Thoracic aorta (tissue), 2 donors: ENCODE results near the gene AHRR. TPM values are rescaled to one million over a fixed set of nuclear protein-coding genes. Genes with fewer than 3 reads are reported as not detected.

Experiments used
- ATAC-seq: fragments of 150-250 bp; one replicate; pipeline ENCODE4 v1.8.0; 2017; ENCODE audit warnings: low read depth; ENCODE audit not compliant: insufficient number of reproducible peaks, low FRiP score
- DNase-seq: peaks from one replicate; pipeline ENCODE4 v3.0.0-alpha.2; 2020; ENCODE audit warnings: low spot score
- H3K27ac ChIP-seq, 2 donors: fragments of 200-600 bp; sonication (generic); 1 replicate in 1 of 2; 2 replicates in 1 of 2; pipeline ENCODE4 v1.5.1; 2016; ENCODE audit warnings: mild to moderate bottlenecking in 2 of 2, moderate library complexity in 2 of 2
- H3K27me3 ChIP-seq: fragments of 200-600 bp; sonication (generic); replicated peaks from 2 replicates; pipeline ENCODE4 v1.6.0; 2016; ENCODE audit warnings: mild to moderate bottlenecking; ENCODE audit not compliant: insufficient read depth
- H3K36me3 ChIP-seq: fragments of 200-600 bp; sonication (generic); one replicate; pipeline ENCODE4 v1.5.1; 2016
- H3K4me1 ChIP-seq, 2 donors: fragments of 200-600 bp; sonication (generic); 1 replicate in 1 of 2; 2 replicates in 1 of 2; pipeline versions ENCODE4 v1.5.1 to v1.6.0; 2016; ENCODE audit warnings: low read depth in 2 of 2, mild to moderate bottlenecking in 1 of 2; ENCODE audit not compliant: control insufficient read depth in 1 of 2
- H3K4me3 ChIP-seq: fragments of 200-600 bp; sonication (generic); 2 replicates; pipeline ENCODE4 v1.5.1; 2016; ENCODE audit warnings: mild to moderate bottlenecking
- H3K9me3 ChIP-seq: fragments of 200-600 bp; sonication (generic); 2 replicates; pipeline ENCODE4 v1.5.1; 2016
- total RNA-seq, 2 donors: library from RNA; depleted of rRNA; stranded (reverse); fragments of >200 nt; gene quantifications; one replicate each; pipeline versions ENCODE4 v1.1.0 to v1.2.3, GENCODE V29; 2016
- TF ChIP-seq, protein P1 (sequence below): fragments of 200-600 bp; sonication (generic); IDR thresholded peaks from one replicate; pipeline ENCODE4 v1.5.1; 2019; ENCODE audit warnings: antibody characterized with exemption

Gene AHRR
- total RNA-seq, 2 donors from 2014 or later, result 0.85 to 3.1 TPM

DNA sequence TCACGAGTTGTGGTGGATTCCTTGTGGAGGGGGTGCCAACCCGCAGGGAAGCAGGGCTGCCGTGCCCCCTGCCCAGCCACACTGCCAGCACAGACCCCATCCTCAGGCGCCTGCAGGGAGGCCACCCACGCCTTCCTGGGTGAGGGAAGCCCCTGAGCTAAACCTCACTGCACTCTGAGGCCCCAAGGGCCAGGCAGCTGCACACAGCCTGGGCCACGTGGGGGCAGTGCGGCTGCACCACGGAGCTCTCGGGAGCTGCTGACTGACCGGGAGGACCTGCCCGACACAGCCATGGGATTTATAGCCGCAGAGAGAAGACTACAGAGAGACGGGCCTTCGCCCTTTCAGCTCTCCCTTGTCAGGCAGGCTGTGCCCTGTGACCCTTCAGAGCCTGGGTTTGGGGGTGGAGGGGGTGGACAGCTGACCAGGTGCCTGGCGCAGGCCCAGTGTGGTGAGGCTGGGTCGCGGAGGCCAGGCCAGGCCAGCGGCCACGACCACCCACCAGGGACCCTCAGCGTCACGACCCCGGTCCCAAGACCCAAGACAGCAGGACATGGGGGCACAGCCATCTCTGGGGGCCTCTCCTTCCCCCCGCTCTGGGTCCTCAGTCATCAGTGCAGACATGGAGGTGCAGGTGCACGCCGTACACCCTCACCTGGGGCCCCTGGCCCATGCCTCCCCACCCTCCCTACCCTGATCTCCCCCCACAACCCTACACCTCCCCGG is 4.3 kb upstream of the AHRR start:
- Histone ChIP-seq H3K4me1 (peaks cover 7 to 20% of the 10 kb centered on the region in 2 donors), H3K27ac (no peak overlapping the region), H3K27me3 (no peaks in the 10 kb centered on the region), H3K36me3 (peaks cover 4% of the 10 kb centered on the region), H3K9me3 (no peaks in the 10 kb centered on the region), H3K4me3 (no peak overlapping the region)
- TF ChIP-seq, protein P1, sequence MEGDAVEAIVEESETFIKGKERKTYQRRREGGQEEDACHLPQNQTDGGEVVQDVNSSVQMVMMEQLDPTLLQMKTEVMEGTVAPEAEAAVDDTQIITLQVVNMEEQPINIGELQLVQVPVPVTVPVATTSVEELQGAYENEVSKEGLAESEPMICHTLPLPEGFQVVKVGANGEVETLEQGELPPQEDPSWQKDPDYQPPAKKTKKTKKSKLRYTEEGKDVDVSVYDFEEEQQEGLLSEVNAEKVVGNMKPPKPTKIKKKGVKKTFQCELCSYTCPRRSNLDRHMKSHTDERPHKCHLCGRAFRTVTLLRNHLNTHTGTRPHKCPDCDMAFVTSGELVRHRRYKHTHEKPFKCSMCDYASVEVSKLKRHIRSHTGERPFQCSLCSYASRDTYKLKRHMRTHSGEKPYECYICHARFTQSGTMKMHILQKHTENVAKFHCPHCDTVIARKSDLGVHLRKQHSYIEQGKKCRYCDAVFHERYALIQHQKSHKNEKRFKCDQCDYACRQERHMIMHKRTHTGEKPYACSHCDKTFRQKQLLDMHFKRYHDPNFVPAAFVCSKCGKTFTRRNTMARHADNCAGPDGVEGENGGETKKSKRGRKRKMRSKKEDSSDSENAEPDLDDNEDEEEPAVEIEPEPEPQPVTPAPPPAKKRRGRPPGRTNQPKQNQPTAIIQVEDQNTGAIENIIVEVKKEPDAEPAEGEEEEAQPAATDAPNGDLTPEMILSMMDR, result no peak
- ATAC-seq (no peak), DNase-seq (no peak)

DNA sequence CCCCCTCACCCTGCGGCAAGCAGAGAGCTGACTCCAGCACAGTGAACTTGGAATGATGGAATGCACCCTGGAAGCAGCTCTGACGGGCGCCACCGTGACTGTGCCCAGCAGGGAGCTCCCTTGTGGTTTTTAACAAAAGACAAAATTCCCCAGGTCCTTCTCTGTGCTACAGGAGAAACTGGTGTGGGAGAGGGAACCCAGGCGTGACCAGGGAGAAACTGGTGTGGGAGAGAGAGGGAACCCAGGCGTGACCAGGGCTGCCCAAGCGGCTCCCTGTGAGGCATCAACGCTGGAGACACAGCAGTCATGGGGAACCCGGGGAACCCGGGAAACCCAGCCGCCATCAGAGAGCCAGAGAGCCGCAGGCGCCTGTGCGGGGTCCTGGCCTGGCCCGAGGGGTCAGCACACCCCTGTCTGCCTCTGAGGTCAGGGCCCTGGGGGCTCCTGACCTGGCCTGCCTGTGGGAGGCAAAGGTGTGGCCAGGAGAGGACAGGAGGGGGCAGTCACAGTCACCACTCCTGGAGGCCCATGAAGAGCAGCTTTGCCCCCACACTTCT is 3.1 kb upstream of the AHRR start:
- ATAC-seq (no peak), DNase-seq (no peak)
- Histone ChIP-seq H3K4me1 (peaks cover 7 to 23% of the 10 kb centered on the region in 2 donors), H3K27me3 (no peaks in the 10 kb centered on the region), H3K27ac (no peak overlapping the region), H3K36me3 (peaks cover 4% of the 10 kb centered on the region), H3K4me3 (no peak overlapping the region), H3K9me3 (no peaks in the 10 kb centered on the region)
- TF ChIP-seq, protein P1, result no peak

DNA sequence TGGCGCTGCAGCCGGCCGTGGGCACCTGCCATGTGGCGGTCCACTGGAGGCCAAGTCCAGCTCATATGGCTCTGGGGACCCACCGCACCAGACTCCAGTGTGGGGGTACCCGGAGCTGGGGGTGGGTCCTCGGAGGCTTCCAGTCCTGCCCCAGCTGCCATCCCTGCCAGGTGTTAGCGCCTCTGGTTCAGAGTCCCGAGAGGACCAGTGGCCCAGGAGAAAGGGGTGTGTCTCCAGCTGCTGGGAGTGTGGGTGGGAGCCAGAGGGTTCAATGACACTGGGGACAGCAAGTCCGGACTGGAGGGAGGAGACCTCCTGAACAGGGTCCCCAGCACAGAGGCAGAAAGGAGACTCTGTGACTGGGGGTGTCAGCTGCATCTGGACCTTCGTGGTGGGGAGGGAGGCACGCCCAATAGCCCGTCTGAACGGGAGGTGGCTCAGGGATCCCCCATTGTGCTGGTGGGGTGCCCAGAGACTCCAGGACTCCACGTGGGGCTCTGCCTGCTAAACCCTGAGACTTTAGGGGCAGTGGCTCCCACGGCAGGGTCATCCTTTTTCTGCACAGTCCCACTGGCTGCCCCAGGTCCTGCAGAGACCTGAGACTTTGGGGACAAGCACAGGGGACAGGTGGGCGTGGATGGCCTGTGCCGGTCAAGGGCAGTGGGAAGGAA is 2.4 kb upstream of the AHRR start:
- Histone ChIP-seq H3K36me3 (peaks cover 2% of the 10 kb centered on the region), H3K9me3 (no peaks in the 10 kb centered on the region), H3K4me3 (no peak overlapping the region), H3K27me3 (no peaks in the 10 kb centered on the region), H3K27ac (no peak overlapping the region), H3K4me1 (peaks cover 7 to 23% of the 10 kb centered on the region in 2 donors)
- ATAC-seq, result no peak
- no peak for DNase-seq
- TF ChIP-seq, protein P1, result no peak

DNA sequence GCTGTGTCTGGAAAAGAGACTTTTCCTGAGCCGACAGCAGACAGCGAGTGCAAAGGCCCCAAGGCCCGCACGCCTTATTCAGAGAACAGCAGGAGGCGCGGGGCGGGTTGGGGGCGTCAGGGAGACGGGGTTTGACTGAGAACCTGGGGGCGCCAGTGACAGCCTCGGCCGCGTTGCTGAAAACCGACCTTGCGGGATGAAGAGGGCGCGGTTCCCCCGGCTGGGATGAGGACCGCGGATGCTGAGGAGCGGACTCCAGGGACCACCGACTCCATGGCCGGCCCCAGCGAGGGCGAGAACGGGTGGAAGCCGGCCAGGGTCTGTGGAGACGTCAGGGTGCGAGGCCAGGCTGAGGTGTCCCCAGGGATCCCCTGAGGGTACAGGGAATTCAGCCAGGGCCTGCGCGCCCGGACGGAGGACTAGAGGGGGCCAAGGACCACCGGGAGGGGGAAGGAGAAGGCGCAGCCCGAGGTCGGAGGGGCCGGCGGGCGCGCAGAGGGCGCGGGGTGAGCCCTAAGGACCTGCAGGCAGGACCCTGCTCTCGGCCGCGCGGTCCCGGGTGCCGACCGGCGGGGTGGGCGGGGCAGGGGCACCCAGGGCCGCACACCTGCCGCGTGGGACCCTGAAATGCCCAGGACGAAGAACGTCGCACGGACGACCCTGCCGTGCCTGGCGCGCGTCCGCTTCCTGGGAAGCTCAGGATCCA is 837 bp upstream of the AHRR start:
- H3K36me3 ChIP-seq, result no peaks in the 10 kb centered on the region
- TF ChIP-seq, protein P1, result no peak
- DNase-seq (no peak), ATAC-seq (no peak)
- no peak overlapping the region for H3K27ac ChIP-seq
- no peaks in the 10 kb centered on the region for H3K27me3 ChIP-seq
- H3K4me1 ChIP-seq, result peaks cover 7 to 23% of the 10 kb centered on the region in 2 donors
- no peaks in the 10 kb centered on the region for H3K9me3 ChIP-seq
- H3K4me3 ChIP-seq, result peak overlapping the region; percentile 71
